Stimulated activated CD4-positive, alpha-beta T cell treated with anti-CD3 and anti-CD28 coated beads, Interleukin-1b, Interleukin-23, amount 100 ng/mL, for 1 hour (primary cell): ENCODE data around the gene SLC5A2.
"Not testable (repeated sequence)": the region's sequence is repeated elsewhere in the genome, so short reads cannot be mapped to it uniquely, and the experiment has no call there.

Experiments
- DNase-seq, 2 donors: peaks; one replicate each; pipeline ENCODE4 v3.0.0-alpha.2; 2020; ENCODE audit warnings: low read depth in 2 of 2

Gene SLC5A2

DNA sequence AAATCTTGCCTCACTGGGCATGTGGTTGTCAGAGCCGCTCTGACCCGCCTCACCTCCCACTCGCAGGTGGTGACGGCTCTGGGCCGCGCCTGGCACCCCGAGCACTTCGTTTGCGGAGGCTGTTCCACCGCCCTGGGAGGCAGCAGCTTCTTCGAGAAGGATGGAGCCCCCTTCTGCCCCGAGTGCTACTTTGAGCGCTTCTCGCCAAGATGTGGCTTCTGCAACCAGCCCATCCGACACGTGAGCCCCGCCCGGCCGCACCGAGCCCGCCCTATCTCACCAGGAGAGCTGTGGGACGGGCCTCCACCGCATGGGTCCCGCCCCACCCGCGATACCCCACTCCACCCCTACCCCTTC is 7.0 kb upstream of the SLC5A2 start:
- no peak for DNase-seq

DNA sequence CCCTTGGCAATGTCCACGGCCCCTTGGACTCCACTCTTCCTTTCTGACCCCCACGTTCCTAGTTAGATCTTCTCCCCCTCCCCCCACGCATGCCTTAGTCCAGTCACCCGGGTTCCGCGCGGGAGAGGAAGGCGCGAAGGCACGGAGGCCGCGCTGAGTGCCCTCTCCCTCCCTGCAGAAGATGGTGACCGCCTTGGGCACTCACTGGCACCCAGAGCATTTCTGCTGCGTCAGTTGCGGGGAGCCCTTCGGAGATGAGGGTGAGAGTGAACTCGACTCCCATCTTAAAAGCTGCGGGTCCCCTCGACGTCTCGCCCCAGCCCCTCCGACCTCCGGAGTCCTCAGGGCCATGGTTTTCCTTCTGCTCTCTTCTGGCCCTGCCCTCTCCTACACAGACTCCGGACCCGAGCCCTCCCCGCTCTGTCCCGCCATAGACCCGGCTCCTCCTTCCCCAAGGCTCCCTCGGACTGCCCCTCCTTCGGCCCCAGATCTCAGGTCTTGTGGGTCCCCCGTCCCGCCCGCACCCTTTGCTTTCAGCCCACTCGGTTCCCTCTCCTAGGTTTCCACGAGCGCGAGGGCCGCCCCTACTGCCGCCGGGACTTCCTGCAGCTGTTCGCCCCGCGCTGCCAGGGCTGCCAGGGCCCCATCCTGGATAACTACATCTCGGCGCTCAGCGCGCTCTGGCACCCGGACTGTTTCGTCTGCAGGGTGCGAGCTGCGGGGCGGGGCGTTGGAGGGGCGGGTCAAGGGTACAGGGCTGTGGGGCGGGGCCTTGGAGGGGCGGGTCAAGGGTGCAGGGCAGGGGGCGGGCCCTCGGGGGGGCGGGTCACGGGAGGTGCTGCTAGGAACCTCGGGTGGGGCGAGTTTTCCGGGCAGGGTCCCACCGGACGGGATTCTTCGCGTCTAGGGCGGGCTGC is 6.4 kb upstream of the SLC5A2 start:
- peak; percentile 78 to 87 for DNase-seq

DNA sequence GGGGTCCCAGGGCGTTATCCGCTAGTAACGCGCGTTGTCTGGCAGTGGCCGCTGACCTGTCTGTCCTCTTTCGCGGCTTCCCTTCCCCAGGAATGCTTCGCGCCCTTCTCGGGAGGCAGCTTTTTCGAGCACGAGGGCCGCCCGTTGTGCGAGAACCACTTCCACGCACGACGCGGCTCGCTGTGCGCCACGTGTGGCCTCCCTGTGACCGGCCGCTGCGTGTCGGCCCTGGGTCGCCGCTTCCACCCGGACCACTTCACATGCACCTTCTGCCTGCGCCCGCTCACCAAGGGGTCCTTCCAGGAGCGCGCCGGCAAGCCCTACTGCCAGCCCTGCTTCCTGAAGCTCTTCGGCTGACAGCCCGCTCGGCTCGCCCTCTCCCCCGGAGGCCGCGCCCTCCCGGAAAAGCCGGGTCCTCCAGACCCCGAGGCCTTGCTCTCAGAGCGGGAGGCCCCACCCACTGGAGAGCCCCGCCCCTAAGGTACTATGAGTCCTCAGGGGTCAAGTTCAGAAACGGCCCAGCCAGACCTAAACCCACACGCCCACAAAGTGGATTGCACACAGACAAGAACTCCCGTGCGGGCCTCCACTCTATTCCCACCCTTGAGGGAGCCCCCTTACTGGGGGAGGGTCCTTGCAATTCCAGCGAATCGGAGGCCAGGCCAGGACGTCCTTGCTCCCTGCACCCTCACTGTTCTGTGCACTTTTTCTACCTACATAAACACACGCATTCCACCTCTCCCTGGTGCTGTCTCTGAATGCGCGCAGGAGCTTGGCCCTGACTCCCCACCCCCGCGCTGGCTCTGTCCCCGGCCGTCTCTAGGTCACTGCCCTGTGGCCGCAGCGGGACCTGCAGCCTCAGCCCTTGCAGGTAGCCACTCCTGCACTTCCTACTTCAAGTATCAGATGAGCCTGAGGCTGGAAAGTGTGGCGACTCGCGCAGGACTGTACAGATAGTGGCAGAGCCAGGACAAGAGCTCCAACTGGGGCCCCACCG is 5.4 kb upstream of the SLC5A2 start:
- no peak for DNase-seq

DNA sequence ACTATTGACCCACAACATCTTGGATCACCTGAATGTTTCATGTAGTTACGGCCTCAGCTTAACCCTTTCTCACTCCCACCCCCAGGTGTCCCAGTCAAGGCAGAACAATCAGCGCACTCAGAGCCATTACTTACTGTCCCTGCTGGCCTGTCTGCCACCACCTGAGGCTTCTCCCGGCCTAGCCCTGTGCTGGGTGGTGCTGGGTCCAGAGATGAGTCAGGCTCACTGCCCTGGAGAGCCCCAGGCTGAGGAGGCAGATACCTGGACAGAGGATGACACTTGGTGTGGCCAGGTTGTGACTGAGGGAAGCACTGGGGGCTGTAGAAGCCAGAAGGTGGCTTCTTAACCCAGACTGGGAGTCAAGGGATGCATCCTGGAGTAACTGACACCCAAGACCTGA is 4.0 kb upstream of the SLC5A2 start:
- DNase-seq: no peak

DNA sequence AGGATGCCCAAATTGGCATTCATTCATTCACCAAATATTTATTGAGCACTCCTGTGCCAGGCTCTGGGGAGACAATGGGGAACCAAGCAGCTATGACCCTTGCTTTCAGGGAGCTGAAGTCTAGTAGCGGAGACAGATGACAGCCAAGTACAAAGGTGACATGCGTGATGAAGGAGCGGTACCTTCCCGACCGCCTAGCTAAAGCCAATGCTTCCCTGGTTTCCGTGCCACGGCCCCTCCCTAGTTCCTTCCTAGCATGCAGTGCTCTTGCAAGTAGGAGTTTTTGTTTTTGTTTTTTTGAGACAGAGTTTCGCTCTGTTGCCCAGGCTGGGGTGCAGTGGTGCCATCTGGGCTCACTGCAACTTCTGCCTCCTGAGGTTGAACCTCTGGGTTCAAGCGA is 3.2 kb upstream of the SLC5A2 start:
- DNase-seq: no peak

DNA sequence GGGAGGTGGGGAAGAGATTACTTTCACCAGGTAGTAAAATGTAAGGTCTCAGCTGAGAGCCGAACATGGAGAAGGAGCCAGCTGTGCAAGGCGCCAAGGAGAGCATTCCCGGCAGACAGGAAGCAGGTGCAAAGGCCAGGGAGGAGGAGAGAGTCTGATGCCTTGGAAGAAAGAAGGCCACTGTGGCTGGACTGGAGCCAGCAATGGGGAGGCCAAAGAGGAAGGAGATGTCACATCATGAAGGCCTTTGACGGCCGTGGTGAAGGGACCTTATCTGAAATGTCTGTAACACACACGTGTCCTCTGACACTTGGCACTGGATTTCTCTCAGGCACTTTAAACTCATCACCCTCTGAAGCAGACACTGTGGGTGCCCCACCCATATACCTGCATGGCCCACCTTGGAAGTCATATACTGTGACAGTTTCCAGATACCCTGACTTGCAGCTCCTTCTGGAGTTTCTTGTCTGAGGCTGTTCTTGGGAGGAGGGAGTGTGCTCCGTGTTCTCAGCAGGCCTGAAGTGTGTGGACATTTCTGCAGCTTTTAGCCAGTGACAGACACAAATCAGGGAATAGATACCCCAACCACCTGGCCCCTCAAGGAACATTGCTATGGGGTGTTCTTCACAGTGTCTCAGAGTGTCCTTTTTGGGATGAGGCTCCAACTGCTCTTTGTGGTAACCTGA is 1.9 kb upstream of the SLC5A2 start:
- DNase-seq: no peak

DNA sequence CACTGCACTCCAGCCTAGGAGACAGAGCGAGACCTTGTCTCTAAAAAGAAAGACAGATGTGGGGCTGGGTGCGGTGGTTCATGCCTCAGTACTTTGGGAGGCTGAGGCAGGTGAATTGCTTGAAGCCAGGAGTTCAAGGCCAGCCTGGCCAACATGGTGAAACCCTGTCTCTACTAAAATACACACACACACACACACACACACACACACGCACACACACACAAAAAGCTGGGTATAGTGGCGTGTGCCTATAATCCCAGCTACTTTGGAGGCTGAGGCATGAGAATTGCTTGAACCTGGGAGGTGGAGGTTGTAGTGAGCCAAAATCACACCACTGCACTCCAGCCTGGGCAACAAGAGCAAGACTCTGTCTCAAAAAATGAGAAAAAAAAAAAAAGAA is 1.1 kb downstream of the SLC5A2 start:
- not testable (repeated sequence) for DNase-seq

DNA sequence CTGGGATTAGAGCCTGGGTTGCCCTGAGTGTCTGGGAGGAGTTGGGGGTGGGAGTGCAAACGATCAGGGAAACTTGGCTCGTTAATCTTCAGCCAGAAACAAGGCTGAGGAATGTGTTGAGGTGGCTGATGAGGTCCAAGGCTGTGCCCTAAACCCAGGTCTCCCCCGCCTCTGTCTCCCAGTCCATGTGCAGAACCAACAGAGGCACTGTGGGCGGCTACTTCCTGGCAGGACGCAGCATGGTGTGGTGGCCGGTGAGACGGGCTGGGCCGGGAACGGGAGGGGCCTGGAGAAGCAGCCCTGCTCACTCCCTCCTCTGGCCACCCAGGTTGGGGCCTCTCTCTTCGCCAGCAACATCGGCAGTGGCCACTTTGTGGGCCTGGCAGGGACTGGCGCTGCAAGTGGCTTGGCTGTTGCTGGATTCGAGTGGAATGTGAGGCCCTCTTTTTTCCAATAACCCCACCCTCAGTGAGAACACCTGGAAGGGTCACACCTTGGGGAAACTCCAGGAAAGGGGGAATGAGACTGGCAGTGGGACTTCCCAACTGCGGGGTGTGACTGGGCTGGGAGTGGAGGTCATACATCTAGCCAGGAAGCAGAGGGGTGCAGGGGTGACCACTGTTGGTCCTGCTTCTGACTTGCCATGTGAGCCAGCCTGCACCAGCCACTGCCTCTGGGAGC is 1.7 kb downstream of the SLC5A2 start:
- DNase-seq: no peak

DNA sequence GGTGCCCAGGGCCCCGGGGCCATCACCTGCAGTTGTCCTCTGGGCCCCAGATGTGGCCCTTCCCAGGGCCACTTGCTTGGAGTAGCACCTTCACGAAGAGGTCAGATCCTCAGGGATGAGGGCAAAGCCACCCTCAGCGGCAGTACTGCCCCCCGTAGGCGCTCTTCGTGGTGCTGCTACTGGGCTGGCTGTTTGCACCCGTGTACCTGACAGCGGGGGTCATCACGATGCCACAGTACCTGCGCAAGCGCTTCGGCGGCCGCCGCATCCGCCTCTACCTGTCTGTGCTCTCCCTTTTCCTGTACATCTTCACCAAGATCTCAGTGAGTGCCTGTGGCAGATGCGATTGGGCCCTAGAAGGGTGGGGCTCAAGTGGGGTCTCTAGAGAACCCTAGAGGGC is 2.6 kb downstream of the SLC5A2 start:
- DNase-seq: no peak

DNA sequence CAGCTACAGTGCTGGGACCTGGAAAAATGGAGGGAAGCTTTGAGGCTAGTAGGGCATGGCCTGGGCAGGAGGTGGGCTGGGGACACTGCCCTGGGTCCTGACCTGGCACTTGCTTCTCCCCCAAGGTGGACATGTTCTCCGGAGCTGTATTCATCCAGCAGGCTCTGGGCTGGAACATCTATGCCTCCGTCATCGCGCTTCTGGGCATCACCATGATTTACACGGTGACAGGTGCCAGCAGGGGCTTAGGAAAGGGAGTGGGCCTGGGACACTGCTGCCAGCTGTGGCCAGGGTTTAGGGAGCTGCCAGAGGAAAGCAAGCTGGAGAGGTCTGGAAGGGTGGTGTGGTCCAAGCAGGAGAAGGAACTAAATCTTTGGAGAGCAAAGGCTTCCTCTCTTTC is 3.1 kb downstream of the SLC5A2 start:
- DNase-seq: no peak

DNA sequence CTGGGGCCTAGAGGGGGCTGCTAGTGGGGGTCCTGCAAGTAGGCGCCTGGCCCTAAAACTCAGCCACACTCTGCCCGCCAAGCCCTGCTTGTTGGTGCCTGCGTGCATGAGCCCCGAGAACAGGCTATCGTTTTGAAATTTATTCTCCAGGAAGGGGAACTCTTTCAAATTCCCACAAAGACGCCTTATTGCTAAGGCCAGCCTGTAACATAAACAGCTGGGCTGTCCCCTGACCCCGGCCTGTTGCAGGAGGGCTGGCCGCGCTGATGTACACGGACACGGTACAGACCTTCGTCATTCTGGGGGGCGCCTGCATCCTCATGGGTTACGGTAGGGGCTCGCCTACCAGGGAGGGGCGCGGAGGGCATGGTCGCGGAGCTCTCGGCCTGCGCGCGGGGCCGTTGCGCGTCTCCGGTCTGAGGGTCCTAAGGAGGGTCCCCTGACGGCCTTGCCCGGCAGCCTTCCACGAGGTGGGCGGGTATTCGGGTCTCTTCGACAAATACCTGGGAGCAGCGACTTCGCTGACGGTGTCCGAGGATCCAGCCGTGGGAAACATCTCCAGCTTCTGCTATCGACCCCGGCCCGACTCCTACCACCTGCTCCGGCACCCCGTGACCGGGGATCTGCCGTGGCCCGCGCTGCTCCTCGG is 4.3 kb downstream of the SLC5A2 start:
- no peak for DNase-seq

DNA sequence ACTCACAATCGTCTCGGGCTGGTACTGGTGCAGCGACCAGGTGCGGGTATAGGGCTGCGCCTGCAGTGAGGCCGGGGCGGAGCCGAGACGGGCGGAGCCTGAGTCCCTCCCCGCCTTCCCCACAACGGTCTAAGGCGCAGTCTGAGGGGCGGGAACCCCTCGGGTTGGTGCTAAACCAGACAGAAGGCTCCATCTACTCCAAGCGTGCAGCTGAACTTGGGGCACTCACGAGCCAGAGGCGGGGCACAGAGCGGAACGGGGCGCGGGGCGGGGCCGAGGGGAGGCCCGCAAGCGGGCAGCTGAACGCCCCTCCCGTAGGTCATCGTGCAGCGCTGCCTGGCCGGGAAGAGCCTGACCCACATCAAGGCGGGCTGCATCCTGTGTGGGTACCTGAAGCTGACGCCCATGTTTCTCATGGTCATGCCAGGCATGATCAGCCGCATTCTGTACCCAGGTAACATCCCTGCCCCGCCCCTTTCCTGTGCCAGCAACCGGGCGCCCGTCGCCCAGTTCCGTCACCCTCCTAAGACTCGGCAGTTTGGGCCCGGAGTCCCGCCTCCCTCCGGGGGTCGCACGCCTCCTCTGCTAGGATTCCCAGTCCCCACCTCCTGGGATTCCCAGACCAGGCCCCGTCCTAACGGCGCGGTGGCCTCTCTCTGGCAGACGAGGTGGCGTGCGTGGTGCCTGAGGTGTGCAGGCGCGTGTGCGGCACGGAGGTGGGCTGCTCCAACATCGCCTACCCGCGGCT is 5.0 kb downstream of the SLC5A2 start:
- peak in 1 of 2 donors; percentile 32 for DNase-seq

DNA sequence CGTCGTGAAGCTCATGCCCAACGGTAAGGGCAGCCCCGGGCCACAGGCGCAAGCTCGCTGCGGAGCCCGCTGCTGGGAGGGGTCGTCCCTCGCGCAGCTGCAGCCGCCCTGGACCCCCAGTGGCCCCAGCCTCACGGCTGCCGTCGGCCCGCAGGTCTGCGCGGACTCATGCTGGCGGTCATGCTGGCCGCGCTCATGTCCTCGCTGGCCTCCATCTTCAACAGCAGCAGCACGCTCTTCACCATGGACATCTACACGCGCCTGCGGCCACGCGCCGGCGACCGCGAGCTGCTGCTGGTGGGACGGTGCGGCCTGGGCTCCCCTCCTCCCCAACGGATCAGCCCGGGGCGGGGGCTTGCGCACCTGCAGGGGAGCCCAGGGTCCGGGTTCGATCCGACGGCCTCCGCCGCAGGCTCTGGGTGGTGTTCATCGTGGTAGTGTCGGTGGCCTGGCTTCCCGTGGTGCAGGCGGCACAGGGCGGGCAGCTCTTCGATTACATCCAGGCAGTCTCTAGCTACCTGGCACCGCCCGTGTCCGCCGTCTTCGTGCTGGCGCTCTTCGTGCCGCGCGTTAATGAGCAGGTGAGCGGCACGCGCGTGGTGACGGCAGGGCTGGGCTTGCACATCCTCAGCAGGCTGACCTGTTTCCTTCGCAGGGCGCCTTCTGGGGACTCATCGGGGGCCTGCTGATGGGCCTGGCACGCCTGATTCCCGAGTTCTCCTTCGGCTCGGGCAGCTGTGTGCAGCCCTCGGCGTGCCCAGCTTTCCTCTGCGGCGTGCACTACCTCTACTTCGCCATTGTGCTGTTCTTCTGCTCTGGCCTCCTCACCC is 5.8 kb downstream of the SLC5A2 start:
- DNase-seq: no peak

DNA sequence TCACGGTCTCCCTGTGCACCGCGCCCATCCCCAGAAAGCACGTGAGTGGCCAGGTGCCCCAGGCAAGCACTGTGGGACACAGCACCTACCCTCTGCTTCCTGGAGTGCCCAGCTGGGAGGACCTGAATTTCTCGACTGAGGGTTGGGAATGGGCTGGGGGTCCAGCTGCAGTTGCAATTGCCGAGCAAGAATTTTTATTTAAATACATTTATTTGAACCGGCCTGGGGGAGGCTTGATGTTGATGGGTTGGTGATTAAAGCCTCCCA is 6.3 kb downstream of the SLC5A2 start:
- no peak for DNase-seq

DNA sequence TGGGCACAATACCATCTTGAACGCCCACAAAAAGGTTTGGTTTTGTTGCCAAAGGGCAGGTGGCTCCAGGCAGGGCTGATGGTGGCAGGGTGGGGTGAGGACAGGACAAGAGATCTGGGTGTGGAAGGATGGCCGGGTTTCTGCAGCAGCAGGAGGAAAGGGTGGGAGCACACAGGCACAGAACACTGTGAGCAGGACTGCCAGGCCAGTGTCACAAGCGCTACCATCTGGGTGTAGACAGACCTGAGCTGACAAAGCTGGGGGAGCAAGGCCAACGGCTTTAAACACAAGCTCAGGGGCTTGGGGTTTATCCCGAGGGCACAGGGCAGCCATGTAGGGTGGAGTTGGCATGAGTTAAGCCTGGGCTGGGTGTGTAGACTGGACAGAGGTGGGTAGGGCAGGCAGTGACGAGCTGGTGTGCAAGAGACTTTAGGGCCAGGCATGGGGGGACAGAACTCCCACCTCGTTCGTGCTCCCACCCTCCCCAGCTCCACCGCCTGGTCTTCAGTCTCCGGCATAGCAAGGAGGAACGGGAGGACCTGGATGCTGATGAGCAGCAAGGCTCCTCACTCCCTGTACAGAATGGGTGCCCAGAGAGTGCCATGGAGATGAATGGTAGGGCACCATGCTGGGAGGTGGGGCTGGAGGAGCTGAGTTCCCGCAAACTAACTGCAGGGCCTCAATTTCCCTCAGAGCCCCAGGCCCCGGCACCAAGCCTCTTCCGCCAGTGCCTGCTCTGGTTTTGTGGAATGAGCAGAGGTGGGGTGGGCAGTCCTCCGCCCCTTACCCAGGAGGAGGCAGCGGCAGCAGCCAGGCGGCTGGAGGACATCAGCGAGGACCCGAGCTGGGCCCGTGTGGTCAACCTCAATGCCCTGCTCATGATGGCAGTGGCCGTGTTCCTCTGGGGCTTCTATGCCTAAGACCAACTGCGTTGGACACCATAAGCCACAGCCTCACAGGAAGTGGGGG is 7.0 kb downstream of the SLC5A2 start:
- no peak for DNase-seq

DNA sequence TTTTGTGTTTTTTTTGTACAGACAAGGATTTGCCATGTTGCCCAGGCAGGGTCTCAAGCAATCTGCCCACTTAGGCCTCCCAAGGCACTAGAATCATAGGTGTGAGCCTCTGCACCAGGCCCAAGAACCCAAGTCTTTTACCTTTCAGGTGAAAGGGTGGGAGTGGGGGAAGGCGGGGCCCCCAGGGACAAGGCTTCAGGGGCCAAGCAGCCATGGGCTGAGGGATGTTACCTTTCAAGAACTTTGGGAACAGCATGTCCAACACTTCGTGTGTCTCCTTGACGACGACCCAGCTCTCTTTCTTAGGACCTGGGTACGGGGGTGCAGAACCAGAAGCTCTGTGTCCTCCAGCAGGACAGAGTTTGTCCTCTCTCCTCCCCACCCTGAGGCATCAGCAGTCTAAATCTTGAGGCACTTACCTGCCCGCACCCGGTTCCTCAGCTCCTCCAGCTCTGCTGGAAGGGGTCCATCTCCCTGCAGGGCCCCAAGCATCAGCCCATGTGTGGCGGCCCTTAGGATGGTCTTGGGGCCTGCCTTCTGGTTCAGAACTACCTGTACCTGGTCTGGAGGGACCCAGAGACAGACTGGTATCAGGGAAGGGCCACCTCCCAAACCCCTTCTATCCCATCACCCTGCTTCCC is 9.0 kb downstream of the SLC5A2 start:
- DNase-seq: no peak

DNA sequence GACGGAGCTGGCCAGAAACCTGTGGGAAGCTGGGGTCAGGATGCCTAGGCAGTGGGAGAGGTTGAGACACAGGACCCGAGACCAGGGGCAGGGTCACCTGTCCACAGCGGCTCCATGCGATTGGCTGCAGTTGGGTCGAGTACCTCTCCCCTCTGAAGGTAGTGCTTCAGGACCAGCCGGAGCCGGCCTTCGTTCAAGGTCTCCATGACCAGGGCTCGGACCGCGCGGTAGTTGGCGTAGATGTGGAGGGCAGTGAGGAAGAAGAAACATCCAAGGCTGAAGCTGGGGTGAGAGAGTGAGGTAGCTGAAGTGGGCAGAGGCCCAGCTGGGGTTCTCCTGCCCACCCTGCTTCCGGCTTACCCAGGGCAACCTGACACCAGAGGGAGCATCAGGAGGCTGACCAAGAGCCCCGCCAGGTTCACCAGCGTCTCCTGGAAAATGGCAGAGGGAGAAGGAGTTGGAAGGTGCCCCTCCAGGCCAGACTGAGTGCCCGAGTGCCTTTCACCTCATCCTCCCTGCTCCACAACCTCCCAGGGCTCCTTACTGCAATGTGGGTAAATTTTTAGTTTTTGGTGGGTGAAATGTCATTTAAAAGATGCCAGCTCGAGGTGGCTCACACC is 10.7 kb downstream of the SLC5A2 start:
- DNase-seq: no peak

DNA sequence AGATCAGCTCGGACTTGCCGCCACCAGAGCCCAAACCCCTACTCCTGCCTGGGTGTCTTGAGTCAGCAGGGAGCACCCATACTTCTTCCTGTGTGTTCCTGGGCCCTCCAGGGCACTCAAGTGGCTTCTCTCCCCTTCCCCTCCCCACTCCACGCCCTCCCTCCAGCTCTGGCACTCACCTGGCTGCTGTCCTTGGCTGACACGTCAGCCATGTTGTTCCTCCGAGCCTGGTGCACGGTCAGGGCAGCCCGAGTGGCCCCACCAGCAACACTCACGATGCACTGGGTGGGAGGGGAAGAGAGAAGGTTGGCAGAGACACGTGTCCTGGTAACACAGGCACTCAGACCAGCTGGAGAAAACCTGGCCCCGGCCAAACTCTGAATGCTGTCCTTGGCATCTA is 13.7 kb downstream of the SLC5A2 start:
- no peak for DNase-seq
